ENCODE results near the gene FAM117B.

FAM117B gene

DNA sequence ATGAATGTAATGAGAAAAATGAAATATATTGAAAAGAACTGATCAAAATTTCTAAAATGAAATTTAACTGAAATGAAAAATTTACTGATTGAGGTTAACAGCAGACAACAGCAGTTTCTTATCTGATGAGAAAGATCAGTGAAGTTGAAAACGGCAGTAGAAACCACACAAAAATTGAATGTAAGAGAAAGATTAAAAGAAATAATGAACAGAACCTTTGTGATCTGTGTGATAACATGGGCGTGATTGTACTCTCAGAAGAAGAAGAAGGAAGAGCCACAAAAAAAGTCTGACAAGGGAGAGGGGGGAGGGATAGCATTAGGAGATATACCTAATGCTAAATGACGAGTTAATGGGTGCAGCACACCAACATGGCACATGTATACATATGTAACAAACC, 45.2 kb downstream of the FAM117B start:
- no peak for TF ChIP-seq CTCF (conservative IDR thresholded peaks at IDR 0.05; ENCODE audit: control insufficient read depth, insufficient read depth, low read depth, low read length)
- no peak for DNase-seq (ENCODE audit: low read depth)
- no peak overlapping the region for H3K4me3 ChIP-seq (ENCODE audit: control insufficient read depth, low read depth, low read length)

DNA sequence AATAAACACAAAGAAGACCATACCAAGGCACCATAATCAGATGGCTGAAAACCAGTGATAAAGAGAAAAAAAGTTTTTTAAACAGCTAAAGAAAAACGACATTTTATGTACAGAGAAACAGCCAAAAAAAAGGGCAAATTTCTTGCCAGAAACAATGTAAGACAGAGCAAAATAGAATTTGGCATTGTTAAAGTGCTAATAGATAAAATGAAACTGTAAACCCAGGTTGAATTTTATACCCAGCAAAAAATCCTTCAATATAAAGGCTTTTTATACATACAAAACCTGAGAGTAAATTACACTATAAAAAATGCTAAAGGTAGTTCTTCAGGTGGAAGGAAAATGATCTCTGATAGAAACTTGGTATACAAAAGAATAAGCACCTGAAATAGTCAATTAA, 45.7 kb downstream of the FAM117B start:
- no peak overlapping the region for H3K4me3 ChIP-seq (ENCODE audit: control insufficient read depth, low read depth, low read length)
- no peak for DNase-seq (ENCODE audit: low read depth)
- TF ChIP-seq CTCF (conservative IDR thresholded peaks at IDR 0.05; ENCODE audit: control insufficient read depth, insufficient read depth, low read depth, low read length) = no peak

DNA sequence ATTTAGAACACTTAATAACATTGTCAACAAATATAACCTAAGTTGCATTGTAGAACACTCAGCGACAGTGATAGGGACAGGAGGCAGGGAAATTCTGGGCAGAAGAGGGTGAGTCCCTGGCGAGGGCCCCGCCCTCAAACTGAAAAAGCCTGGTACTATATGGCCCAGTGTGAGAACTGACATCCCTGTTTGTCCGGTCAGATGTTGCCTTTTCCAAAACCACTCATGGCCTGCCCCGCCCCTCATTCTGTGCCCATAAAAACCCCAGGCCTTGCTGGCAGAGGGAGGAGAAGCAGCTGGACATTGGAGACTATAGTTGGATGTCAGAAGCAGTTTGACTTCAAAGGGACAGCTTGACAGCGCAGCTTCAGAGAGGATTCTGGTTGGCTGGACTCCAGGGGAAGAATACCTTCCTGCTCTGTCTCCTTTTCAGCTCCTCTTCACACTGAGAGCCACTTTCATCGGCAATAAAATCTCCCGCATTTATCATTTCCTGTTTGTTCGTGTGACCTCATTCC, 47.0 kb downstream of the FAM117B start:
- no peak for DNase-seq (ENCODE audit: low read depth)
- no peak overlapping the region for H3K4me3 ChIP-seq (ENCODE audit: control insufficient read depth, low read depth, low read length)
- no peak for TF ChIP-seq CTCF (conservative IDR thresholded peaks at IDR 0.05; ENCODE audit: control insufficient read depth, insufficient read depth, low read depth, low read length)

GRCh38 chr2:202682274-202682673, 47.5 kb downstream of the FAM117B start:
- TF ChIP-seq CTCF (conservative IDR thresholded peaks at IDR 0.05; ENCODE audit: control insufficient read depth, insufficient read depth, low read depth, low read length) = no peak
- no peak for DNase-seq (ENCODE audit: low read depth)
- no peak overlapping the region for H3K4me3 ChIP-seq (ENCODE audit: control insufficient read depth, low read depth, low read length)

DNA sequence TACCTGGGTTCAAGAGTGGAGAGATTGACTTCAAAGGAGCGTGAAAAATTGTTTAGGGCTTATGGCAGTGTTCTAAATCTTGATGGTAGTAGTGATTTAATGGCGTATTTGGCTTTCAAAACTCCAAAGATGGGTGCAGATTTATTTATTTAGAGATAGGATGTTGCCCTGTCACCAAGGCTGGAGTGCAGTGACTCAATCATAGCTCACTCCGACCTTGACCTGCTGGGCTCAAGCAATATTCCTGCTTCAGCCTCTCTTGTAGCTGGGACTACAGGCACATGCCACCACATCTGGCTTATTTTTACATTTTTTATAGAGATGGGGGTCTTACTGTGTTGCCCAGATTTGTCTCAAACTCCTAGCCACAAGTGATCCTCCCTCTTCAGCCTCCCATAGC, 52.5 kb downstream of the FAM117B start:
- no peak overlapping the region for H3K4me3 ChIP-seq (ENCODE audit: control insufficient read depth, low read depth, low read length)
- no peak for TF ChIP-seq CTCF (conservative IDR thresholded peaks at IDR 0.05; ENCODE audit: control insufficient read depth, insufficient read depth, low read depth, low read length)
- DNase-seq (ENCODE audit: low read depth) = peak; percentile 44

- TF ChIP-seq CTCF (conservative IDR thresholded peaks at IDR 0.05; ENCODE audit: control insufficient read depth, insufficient read depth, low read depth, low read length) = no peak
- DNase-seq (ENCODE audit: low read depth) = no peak
- H3K4me3 ChIP-seq (ENCODE audit: control insufficient read depth, low read depth, low read length) = no peak overlapping the region
Measured at GRCh38 chr2:202689459-202689858, 54.7 kb downstream of the FAM117B start.

DNA sequence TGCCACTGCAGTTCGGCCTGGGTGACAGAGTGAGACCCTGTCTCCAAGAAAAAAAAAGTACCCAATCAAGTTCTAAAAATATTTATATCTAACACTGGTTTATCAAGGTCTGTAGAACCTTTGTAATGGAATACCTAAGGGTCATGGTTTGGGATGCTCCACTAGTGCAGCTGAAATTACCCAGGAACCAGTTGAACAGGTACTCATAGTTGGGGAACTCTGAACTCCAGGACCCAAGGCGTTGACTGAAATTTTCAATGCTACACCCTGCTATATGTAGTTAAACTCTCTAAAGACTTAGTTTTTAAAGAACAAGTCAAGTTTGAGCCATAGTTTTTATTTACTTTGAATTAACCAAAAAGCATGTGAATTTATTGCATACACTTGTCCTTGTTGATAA, 55.1 kb downstream of the FAM117B start:
- no peak for DNase-seq (ENCODE audit: low read depth)
- no peak overlapping the region for H3K4me3 ChIP-seq (ENCODE audit: control insufficient read depth, low read depth, low read length)
- TF ChIP-seq CTCF (conservative IDR thresholded peaks at IDR 0.05; ENCODE audit: control insufficient read depth, insufficient read depth, low read depth, low read length) = no peak
